ENCODE data around the gene TMEM163. TPM values are rescaled to one million over a fixed set of nuclear protein-coding genes. Genes with fewer than 3 reads are reported as not detected.

TMEM163 gene
- total RNA-seq, 1 donor from 2014 or later: 0.34 TPM

DNA sequence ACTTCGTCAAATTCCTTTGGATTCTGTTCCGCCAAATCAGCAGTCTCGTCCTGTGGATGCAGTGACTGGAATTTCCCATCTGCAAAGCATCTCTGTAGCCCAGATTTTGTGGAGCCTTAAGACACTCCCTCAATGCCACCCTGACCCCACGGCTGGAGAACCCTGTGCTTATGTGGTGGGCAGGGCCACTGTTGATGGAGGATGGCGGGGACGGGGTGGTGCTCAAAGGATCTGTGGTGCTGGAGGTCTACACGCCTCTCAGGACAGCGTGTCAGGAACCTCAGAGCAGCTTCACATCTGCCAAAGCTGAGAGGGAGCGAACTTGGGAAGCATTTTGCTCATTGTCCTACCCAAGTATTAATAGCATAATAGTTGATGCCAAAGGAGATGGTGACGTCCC lies 264.8 kb downstream of the TMEM163 start:
- no peak for DNase-seq

DNA sequence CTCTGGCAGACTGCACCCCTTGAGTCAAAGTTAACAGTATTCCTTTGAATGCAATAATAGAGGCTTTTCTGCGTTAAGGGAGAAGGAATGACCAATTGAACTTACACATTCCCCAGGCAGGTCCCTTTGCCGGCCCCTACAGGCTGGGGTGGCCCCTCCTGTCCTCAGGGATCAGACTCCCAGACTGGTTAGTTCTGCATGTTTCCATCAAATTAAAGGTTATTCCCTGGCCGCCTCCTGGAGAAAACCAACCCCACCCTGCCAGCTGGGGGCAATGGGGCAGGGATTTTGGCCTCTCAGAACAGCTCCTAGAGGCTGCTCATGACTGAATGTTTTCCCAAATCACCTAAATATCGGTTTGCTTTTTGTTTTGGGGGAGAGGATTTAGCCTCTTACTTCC lies 265.3 kb downstream of the TMEM163 start:
- DNase-seq: no peak

DNA sequence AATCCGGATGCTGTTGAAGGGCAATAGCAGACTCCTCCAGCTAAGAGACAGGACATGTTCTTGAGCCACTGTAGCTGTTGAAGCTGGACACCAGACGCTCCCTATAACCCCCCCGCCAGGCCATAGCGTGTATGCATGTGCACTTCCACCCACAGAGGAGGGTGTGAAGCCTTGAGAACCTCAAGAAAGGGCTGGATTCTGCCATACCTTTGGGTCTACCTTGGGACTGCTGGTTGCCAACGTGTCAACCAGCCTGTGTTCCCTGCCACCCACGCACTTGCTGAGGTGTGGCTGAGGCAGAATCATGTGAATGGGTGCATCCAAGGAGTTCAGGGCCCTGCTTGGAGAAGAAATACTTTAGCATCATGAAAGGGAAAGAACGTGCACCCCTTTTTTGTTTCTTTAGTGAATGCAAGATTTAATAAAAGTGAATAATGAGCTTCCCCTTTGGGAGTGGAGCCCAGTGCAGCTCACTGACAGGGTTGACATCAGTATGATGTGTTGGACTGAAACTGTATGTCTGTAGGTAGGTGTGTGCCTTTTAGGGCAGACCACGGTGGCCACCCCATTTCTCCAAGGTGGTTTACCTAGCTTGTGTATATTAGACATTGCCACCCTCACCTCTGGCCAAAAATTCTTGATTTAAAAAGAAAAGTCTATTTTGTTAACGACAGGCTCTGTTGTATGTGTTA lies 266.6 kb downstream of the TMEM163 start:
- DNase-seq: no peak

DNA sequence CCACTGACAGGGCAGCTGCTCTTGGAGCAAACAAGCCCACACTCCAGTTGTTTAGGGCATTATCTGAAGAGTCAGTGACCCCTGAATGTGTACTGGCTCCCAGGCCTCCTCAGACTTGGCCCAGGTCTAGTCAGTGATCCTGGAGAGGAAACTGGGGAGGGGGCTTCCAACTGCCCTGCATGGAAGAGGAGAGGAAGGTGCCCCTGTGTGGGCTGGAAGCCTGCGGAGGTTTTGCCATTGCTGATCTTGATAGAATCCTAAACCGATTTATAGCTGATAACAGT lies 267.5 kb downstream of the TMEM163 start:
- no peak for DNase-seq

DNA sequence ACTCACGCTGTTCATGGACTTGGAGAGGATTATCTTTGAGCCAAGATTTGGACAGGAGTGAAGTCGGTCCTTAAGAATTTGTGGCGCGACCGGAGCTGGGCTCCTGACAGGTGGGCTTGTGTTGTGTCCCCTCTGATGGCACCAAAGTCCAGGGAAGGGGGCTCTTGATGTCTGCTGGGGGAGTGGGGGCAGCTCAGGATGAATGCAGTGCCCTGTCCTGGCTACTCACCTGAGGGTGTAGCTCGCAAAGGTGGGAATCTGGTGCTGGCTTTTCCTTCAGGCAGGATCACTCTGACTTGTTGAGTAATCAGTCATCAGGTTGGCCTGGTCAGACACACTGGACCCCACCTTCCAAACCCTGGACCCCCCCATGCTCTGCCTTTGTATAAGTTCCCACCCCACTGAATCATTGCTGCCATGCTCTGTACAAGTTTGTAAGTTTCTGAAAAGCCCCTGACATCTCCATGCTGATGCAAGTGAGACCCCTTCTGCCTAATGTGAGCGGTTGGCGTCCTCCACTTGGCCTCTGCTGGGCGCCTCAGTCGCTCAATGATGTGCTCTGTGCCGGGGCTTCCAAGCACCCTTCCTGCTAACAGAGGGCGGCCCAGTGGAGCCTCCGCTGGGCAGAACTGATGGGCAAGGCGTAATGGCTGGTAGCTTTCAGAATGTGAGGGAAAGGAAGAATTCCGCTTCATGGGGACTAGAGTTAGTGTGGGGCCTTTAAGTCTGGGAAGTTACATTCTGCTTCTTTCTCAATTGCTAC lies 268.9 kb downstream of the TMEM163 start:
- DNase-seq: no peak

DNA sequence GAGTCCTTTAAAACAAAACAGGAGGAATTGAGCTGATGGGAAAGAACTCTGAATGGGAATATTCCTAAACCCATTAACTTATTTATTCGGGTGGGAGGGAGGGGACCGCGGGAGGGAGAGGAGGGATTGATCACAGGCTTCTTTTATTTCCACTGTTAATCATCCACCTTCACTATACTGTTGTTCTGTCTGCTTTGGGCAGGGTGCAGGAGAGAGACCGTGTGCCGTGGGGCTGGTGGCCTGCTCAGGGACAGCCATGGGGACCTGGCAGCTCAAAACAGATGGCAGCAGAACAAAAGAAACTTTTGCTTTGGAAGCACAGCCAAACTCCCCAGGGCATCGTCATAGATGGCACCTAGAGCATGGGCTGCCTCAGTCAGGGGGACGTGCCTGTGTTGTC lies 269.6 kb downstream of the TMEM163 start:
- DNase-seq: no peak

DNA sequence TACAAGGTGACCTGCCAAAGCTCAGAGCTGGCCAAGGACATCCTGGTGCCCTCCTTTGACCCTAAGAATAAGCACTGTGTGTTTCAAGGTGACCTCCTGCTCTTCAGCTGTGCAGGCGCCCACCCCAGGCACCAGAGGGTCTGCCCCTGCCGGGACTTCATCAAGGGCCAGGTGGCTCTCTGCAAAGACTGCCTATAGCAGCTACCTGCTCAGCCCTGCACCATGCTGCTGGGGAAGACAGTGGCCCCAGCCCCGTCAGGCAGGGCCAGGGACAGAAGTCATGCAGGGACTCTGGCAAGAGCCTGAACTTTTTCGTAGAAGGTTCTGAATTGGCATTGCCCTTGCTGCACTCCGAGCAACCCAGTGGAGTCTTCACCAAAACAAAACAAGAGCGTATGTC lies 270.1 kb downstream of the TMEM163 start:
- DNase-seq: no peak

DNA sequence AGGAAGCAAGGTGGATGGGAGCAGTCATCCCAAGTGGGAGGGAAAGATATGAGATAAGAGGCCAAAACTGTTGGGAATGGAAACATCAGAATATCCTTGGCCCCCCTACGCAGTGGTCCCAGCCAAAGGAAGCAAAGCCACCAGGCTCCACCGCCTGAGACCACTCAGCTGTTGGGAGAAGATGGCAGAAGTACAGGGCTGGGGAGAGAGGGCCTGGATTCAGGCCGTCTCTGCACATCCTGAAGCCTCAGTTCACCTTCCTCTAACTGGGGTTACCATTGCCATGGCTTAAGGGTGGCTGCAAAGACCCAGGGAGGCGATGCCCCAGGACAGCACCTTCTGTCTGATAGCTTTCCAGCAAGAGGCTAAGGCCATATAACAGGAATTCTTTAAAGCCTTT lies 271.1 kb downstream of the TMEM163 start:
- DNase-seq: no peak

DNA sequence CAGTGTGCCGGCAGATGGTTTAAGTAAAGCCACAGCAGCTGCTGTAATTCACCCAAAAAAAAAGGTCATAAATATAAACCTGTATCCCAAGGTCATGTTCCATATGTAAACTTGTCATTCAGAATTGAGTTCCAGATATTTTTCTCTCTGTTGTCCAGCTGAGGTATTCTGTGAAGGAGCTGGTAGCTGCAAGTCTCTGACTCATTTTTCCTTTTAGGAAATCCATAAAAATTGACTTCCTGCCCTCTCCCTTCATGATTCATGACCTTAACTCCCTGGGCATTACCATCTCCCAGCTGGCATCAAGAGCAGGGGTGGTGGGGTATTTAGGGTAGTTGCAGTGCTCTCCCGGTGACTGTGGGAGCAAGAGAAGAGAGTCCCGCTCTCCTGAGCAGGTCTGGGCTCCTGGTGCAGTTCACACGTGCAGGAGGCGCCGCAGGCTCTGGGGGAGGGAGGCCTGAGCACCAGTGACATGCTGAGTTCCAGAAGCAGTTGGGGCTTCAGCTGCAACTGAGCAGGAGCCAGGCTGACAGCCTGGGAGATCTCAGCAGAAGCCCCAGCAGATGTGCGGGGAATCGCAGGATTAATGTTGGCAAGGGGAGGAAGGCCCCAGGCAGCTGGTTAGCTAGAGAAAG lies 272.3 kb downstream of the TMEM163 start:
- peak; percentile 87 for DNase-seq

DNA sequence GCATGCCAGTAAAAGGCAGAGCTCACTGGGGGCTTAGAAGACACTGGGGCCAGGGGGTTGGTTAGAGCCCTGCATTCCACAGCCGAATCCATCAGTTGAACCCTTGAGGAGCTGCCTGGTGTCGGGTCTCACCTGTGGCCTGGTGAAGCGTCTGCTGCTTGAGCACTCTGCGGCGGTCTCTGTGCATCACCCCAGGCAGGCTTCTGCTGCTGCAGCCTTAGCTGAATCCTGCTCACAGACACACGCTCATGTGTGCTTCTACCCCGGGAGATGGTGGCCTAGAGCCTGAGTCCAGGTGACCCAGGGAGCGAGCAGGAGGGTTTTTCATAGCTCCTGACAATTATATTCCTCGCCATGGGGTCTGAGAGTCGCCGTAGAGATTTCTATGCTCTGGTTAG lies 272.8 kb downstream of the TMEM163 start:
- DNase-seq: no peak

DNA sequence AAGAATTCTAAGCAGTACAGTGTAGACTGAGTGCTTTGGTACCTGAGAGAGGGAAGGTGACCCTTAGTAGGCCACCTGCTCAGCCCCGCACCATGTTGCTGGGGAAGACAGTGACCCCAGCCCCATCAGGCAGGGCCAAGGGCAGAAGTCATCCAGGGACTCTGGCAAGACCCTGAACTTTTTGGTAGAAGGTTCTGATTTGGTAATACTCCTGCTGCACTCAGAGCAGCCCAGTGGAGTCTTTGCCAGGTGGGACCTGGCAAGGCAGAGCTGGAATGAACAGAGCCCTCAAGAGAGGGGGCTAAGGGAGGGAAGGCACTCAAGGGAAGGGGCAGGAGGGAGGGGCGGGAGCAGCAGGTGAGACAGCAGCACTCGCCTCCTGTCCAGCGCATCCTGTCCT lies 273.7 kb downstream of the TMEM163 start:
- DNase-seq: no peak

DNA sequence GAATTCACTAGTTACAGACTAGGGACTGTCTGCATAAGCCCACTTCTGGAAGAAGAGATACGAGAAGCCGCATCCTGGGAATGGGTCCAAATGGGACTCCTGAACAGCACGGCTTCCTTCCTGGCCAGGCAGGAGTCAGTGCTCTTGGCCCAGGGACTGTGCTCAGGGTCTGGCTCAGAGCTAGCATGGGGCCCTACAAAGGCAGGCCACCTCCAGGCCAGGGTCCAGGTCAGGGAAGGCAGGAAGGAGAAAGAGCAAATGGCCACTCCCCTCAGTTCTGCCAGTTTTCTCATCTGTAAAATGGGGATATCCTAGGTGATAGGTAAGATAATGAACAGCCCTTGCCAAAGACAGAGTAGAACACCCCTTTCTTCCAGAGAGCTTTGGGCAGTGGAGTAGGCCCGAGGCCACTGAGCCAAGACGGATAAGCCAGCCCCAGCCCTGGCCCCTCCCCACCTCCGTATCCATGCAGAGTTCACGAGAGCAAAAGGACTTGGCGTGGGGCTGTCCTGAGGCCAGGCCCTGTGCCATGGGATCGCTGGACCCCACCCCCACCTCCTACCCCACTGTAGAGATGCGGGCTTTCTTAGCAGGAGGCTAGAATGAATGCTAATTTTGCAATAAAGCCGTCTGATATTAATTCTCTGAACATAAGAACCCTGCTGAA lies 274.9 kb downstream of the TMEM163 start:
- peak; percentile 49 for DNase-seq

DNA sequence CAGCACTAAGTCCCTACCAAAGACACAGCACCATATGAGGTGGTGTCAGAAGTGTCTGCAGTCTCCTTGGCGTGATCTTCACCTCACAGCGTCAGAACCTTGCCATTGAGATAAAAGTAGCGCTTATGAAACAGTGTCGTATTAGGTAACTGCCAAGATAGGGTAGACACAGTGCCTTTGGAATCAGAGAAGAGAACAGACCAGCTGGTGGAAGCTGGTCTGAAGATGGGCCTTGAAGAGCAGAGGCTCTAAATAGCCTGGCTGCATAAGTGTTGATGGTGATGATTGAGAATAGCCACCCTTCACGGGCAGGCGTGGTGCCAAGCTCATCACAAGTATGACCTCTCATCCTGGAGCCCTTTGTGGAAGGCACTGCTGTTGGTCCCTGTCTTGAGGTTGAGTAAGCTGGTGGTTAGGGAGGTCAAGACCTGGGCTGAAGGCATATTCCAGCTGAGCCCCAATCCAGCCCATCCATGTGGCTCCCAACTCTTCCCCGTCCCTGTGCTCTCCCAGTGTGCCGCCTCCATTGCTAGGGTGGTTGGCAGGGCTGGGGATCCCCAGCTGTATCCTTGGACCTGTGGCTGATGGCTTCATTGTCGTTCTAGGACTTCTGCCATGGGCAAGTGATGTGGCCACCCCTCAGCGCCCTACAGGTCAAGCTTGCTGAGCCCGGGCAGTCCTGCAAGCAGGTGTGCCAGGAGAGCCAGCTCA lies 277.5 kb downstream of the TMEM163 start:
- no peak for DNase-seq

DNA sequence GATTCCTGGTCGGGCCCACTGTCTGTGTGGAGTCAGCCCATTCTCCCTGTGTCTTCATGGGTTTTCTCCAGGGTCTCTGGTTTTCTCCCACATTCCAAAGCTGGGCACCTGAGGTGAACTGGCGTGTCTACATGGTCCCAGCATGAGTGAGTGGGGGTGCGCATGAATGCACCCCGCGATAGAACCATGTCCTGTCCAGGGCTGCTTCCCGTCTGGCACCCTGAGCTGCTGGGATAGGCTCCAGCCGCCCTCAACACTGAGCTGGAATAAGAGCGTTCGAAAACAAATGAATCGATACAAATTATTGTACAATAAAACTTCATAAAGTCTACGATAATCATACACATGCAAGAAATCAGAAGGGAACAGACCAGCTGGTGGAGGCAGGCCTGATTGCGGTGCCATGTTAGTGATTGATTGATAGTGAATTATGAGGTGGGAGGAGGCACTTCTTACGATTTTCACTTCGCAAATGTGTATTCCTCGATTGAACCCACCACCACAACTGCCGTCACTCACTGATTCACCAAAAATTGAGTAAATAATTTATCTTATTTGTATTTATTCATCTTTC lies 278.4 kb downstream of the TMEM163 start:
- no peak for DNase-seq

DNA sequence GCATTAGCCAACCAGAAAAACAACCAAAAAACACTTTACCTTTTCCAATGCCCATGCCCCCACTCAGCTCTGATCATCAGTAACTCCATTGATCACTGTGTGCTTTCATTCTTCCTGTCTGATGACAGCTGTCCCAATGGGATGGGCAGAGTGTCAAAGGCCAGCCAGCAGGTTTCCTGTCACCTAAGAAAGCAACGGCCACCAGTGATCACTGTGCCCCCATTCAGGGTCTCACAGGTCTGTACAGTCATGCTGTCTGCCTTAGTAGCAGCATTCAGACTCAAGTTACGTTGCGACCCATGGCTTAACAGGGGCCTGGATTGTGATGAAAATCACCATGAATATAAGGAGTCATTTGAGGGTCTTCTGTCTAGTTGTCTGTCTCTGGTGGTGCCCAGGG lies 280.4 kb downstream of the TMEM163 start:
- no peak for DNase-seq

DNA sequence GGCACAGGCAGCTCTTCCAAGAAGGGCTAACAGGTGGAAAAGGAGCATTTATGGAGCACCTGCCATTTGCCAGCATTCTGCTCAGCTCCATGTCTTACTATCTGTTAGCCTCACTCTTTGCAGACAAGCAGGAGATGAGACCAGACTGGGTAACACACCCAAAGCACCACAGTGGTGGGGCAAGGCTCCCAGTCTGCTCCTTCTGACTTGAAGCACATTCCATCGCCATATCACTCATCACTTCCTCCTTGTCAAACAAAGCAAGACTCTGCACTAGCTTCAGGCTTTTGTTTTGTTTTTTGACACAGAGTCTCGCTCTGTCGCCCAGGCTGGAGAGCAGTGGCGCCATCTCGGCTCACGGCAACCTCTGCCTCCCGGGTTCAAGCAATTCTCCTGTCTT lies 282.1 kb downstream of the TMEM163 start:
- peak; percentile 77 for DNase-seq

DNA sequence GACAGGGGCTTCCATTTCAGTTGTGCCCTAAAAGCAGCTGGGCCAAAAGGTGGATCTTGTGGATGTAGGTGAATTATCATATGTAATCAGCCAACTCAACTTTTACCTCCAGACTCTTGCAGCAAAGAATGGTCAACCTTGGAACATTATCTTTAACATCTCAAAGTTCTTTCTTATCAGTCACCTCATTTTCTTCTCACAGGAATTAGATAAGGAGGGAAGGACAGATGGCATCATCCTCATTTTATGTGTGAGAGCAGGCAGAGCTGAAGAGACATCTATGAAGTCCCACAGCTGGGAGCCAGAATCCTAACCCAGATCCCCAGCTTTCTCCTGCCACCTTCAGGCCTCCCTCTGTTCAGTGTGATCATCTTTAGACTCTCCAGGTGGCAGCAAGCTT lies 282.9 kb downstream of the TMEM163 start:
- DNase-seq: no peak

DNA sequence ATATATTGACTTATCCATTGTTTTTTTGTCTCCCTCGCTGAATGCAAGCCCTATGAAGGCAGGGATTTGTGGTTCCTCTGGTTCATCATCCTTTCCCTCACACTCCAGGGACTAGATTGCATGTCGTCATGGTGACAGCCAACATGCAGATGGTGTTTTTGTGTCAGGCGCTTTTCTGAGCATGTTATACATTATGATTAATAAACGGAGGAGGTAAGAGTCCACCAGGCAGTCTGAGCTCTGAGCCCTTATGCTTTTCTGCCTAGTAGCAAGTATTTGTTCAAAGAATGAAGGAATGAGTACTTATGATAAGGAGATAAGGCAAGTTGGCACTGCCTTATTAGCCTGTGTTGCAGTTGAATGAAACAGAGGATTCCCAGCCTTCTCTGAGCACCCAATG lies 283.3 kb downstream of the TMEM163 start:
- DNase-seq: no peak

DNA sequence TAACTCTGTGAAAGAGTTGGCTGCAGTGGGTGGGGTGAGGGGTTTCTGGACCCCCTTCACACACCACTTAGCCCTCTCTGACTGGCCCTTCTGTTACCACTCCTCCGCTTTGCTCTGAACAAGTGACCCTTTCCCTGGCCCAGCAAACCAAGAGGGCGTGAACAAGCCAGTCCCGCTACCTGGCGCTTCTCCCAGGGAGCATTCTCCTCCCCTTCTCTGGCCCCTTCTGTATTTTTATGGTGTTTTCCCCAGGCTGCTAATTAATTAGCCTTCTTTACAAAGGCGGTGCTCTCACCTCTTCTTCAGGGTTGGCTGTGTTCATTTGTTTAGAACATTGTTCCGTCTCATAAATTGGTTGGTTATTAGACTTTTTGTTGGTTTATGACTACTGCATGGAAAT lies 284.8 kb downstream of the TMEM163 start:
- DNase-seq: no peak

DNA sequence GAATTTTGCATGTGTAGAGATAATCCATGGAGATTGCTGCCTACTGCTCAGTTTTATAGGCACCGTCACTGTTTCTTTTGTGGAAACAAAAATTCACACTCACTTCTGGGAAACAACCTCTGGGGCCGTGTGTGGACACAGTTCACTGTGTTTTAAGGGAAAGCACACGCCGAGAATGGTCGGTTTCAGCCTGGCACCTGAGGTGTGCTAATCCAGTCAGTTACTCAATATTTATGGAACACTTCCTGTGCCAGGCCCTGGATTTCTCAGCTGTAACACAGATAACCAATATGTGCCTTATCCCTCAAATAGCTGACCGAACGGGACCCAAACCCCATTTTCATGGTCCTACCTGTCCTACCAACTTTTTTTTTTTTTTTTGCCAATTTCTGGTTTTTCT lies 285.3 kb downstream of the TMEM163 start:
- DNase-seq: no peak

DNA sequence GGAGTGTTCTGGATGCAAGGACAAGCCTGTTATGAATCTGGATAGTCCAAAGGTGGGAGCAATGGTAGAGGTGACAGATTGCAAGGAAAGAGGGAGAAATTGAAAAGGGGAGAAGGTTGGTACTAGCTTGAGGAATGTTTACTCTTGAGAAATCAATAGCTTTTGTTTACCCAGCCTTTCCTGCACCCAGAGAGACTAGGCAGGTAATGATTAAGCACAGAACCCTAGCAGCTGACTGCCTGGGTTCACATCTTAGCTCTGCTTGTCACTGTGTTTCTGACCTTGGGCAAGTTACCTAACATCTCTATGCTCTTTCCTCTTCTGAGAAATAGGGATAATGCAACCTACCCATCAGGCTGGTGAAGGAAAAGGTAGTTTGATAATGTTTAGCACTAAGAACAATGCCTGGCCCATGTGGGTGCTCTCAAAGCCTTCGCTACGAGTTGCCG lies 286.3 kb downstream of the TMEM163 start:
- no peak for DNase-seq

DNA sequence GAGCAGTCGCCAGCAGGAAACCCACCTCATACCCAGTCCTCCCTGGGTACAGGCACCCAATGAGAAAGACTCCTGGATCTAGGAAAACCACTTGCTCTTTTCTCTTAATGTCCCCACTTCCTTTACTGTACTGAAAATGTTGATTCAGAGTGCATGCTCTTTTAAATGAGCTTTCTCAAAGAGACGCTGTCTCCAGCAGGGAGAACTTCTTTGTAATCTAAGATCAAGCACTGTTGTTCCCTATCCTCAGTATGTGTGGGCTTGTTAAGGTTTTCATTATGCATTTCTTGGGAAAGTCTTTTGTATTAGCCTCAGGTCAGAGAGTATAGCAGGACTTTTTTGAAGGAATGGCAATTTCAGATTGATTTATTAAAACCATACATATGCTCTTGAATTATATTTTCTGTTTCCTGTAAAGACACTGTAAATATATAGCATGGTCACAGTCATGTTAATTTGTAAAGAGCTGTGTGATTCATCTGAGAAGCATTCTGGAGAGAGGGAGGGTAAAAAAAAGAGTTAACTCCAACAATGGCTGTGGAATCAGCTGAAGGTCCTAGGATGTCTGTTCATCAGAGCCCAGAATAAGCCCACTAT lies 286.9 kb downstream of the TMEM163 start:
- no peak for DNase-seq

Measured in dermis blood vessel endothelial cell (primary cell).